GM12873 (cell line): Measurements from ENCODE around the gene DMAC2.

ENCODE experiments used
- CTCF ChIP-seq: IDR thresholded peaks from 2 replicates; pipeline ENCODE4 v1.5.1; 2012; ENCODE audit warnings: low read depth, mild to moderate bottlenecking, moderate library complexity, low read length, control low read depth; ENCODE audit not compliant: insufficient read depth; ENCODE audit errors: missing control alignments

The DMAC2 gene

DNA sequence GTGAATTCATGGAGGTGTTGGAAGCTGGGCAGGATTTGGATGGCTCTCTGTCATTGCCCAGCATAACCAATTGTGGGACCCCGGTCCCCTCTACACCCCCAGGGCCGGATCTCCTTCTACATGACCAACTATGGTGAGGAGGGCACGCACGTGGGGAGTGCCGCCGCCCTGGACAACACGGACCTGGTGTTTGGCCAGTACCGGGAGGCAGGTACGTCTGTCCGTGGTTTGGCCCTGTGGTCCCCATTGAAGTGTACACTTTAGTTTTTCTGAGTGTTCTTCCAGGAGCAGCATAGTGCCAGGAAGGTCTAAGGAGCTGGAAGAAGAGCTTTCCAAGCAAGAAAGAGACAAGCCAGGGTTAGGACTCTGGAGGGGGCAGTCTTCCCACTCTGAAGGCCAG lies 25.8 kb downstream of the DMAC2 start:
- TF ChIP-seq CTCF: no peak

DNA sequence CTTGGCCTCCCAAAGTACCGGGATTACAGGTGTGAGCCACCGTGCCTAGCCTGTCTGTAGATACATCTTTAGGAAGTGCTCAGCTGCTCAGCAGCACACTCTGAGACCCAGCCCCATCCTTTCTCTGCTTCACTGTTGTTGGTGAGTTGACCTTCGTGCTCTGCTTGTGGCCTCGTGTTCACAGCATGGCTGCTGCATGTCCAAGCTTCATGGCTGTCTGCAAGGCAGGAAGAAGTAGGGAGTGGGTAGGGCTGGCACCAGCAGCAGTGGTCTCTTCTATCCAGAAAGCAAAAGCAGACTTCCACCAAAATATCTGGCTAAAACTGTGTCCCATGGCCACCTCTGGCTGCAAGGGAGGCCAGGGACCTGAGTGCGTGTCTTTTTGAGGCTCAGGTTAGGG lies 26.8 kb downstream of the DMAC2 start:
- no peak for TF ChIP-seq CTCF

GRCh38 chr19:41411968-41412265 lies 27.8 kb downstream of the DMAC2 start:
- TF ChIP-seq CTCF: no peak

DNA sequence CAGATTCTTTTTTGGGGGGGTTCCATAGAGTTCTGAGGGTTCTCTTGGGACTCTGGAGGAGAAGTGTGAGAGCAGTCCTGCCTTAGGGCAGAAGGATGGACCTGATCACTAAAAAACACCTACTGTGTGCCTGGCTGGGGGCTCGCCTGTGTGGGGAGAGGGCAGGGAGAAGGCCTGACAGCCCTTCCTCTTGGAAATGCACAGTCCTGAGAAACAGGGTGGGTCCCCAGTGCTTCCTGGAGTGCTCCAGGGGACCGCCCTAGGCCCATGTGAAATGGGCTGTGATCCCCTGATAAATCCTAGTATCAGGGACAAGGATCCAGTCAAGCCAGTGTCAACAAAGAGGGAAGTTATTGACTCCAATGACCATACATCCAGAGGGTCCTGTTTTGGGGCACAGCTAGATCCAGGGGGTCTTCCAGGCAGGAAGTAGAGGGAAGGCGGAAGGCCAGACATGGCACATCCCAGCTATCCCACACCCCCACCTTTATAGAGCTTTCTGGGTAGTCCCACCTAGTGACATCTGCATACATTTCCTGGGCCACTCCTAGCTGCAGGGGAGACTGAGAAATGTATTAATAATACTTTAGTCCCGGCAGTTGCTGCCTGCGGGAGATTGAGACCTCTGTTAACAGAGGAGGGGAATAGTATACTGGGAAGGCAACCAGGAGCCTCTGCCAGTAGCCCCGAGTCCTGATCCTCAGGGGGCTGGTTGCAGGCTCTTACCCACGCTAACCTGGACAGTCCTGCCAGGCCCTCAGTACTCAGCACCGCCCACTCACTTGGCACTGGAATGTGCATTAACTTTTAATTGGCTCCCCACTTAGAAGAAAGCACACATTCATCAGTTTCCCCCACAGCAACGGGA lies 28.4 kb downstream of the DMAC2 start:
- TF ChIP-seq CTCF: no peak

- TF ChIP-seq CTCF: no peak
These were observed 29.2 kb downstream of the DMAC2 start for GRCh38 chr19:41410336-41411054.

DNA sequence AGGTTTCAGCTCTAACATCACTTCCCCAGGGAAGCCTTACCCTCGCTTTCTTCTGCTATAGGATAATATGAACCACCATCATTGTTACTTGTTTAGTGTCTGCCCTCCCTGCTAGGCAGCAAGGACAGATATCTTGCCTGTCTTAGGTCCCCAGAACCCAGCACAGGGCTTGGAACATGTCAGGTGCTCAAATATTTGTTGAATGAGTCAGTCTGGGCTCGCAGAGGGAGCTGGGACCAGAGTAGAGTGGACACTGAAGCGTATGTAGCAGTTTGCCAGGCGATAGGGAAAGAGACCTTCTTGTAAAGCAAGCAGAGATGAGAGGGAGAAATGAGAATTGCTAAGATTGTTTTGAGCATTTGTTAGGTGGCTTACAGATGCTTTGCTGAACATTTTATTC lies 30.4 kb downstream of the DMAC2 start:
- TF ChIP-seq CTCF: no peak

DNA sequence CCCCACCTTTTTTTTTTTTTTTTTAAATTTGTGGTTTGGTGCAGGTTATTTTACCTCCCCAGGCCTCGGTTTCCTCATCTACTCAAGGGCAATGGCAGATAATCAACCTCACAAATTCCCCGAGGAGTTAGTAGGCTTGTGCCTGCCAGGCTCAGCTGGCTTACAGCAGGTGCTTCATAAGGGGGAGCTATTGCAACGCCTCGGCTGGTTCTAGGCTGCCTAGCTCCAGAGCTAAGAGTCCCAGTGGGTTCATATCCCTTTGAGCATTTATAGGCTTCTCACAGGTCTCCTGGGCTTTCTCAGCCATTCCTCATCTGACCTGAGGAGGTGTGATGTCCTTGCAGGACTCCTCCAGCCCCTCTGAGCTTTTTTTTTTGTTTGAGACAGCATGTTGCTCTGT lies 31.5 kb downstream of the DMAC2 start:
- peak; percentile 15 for TF ChIP-seq CTCF
